Ovary (tissue), 9 donors: ENCODE data around the gene SAMD10. TPM values are rescaled to one million over a fixed set of nuclear protein-coding genes. Genes with fewer than 3 reads are reported as not detected.

Source experiments
- DNase-seq, 5 donors: peaks; one replicate each; pipeline ENCODE4 v3.0.0-alpha.2; 2019 to 2020
- H3K27ac ChIP-seq, 2 donors: fragments of 200-600 bp; one replicate each; pipeline versions ENCODE4 v1.5.1 to v1.8.0; 2019 to 2022
- H3K27me3 ChIP-seq: fragments of 200-600 bp; one replicate; pipeline ENCODE4 v1.8.0; 2022
- H3K36me3 ChIP-seq: fragments of 200-600 bp; sonication (generic); one replicate; pipeline ENCODE4 v1.5.1; 2019
- H3K4me1 ChIP-seq: one replicate; pipeline ENCODE4 v1.8.1; 2013; ENCODE audit warnings: mild to moderate bottlenecking, moderate library complexity; ENCODE audit not compliant: insufficient read depth
- H3K4me3 ChIP-seq: fragments of 200-600 bp; sonication (generic); one replicate; pipeline ENCODE4 v1.5.1; 2017
- H3K9me3 ChIP-seq, 2 donors: fragments of 200-600 bp in 1 of 2; sonication (generic) in 1 of 2; one replicate each; pipeline versions ENCODE4 v1.5.1 to v1.8.1; 2013 to 2019; ENCODE audit warnings: mild to moderate bottlenecking in 1 of 2, moderate library complexity in 1 of 2
- EP300 ChIP-seq: sonication (generic); formaldehyde crosslinking; IDR thresholded peaks from one replicate; pipeline ENCODE4 v1.6.1; 2017; ENCODE audit warnings: antibody characterized with exemption
- POLR2A ChIP-seq: fragments of 450-650 bp; IDR thresholded peaks from one replicate; pipeline ENCODE4 v1.6.1; 2017; ENCODE audit warnings: antibody characterized with exemption, mild to moderate bottlenecking, moderate library complexity
- WGBS, 3 donors: extraction: QIAGEN DNeasy Blood & Tissue Kit in 1 of 3; methylation state at CpG; one replicate each; pipeline versions ENCODE4 v1.1.5 to v1.1.7; 2013 to 2017; 5-methylcytosine and 5-hydroxymethylcytosine counted together
- intact Hi-C, 4 donors: fragments of 100-400 bp; cut with DNase I; formaldehyde crosslinking; loops; one replicate each; pipeline versions ENCODE4 v1.11.0 to v1.15.1; 2022 to 2023
- microRNA counts: library from miRNA; unstranded; fragments of <30 nt; microRNA quantifications from one replicate; lab custom pipeline; 2016
- microRNA-seq, 3 donors: library from miRNA; unstranded; fragments of <30 nt; microRNA quantifications; one replicate each; pipeline versions ENCODE4 to v1.2.0, GENCODE V29; 2019 to 2020
- polyA plus RNA-seq, 2 donors: library from polyadenylated mRNA; stranded (reverse); fragments of 200-250 nt in 1 of 2; fragments of 350-450 nt in 1 of 2; fragmentation: Illumina TruSeq in 1 of 2; extraction: RNeasy Lipid Tissue Mini Kit (QIAGEN cat#74804) in 1 of 2; gene quantifications; one replicate each; pipeline ENCODE4 v1.2.3, GENCODE V29; 2013 to 2014
- small RNA-seq: library from RNA; depleted of rRNA; stranded (forward); fragments of <200 nt; gene quantifications from one replicate; pipeline ENCODE3, GENCODE V24; 2016
- total RNA-seq, 7 donors: library from RNA; depleted of rRNA in 2 of 7; stranded (reverse); fragments of >200 nt in 2 of 7; fragmentation: NEBNext Ultra II Directional in 3 of 7; extraction: Animal tissue kit (Norgen Biotek cat#: 25700) in 3 of 7; gene quantifications; one replicate each; pipeline versions ENCODE4 v1.1.0 to v1.2.4, GENCODE V29; 2016 to 2023
- TF ChIP-seq, protein P1 (sequence below), 3 donors: fragments of 450-650 bp in 2 of 3; fragments of 200-600 bp in 1 of 3; IDR thresholded peaks; one replicate each; pipeline versions ENCODE4 v1.5.1 to v1.8.0; 2016 to 2022; ENCODE audit warnings: antibody characterized with exemption in 3 of 3, mild to moderate bottlenecking in 1 of 3
- donor health status: DM: no; HTN: no; CAD: no; lungs with moderate emphysema.
- donor health status: DM: no; HTN: no; CAD: no.
- donor health status: Bipolar disorder and iron deficiency.
- donor health status: DM: yes; HTN: yes; CAD: no.
- donor health status: DM: no; HTN: no; CAD: no.
- donor health status: DM: yes; HTN: yes; CAD: no.

The SAMD10 gene
- total and polyA plus RNA-seq, 9 donors, result 0.20 to 3.1 (median 0.50) TPM

DNA sequence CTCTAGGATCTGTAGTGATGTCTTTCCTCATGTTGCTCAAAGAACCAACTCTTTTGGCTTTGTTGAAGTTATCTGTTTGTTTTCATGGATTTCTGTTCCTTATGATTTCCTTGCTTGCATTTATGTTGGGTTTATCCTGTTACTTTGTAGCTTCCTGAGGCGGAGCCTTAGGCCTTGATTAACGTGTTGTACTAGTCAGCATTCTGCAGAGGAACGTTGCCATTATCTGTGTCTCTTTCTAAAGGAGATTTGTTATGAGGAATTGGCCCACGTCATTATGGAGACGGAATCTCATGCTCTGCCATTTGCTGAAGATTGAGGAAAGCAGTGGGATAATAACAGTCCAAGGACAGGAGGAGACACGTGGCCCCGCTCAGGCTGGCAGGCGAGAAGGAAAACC, 53.1 kb downstream of the SAMD10 start:
- Histone ChIP-seq H3K9me3 (no peaks in the 10 kb centered on the region), H3K4me3 (no peak overlapping the region), H3K4me1 (peaks cover 2% of the 10 kb centered on the region), H3K27ac (peak overlapping the region in 1 of 2 donors; percentile 37), H3K36me3 (no peaks in the 10 kb centered on the region), H3K27me3 (no peaks in the 10 kb centered on the region)
- no peak for DNase-seq
- intact Hi-C loops, result no loop called here
- 32 to 62% (median 51%) methylated on average over 8 of the region's 8 CpGs for WGBS, 3 donors
- TF ChIP-seq, protein P1, sequence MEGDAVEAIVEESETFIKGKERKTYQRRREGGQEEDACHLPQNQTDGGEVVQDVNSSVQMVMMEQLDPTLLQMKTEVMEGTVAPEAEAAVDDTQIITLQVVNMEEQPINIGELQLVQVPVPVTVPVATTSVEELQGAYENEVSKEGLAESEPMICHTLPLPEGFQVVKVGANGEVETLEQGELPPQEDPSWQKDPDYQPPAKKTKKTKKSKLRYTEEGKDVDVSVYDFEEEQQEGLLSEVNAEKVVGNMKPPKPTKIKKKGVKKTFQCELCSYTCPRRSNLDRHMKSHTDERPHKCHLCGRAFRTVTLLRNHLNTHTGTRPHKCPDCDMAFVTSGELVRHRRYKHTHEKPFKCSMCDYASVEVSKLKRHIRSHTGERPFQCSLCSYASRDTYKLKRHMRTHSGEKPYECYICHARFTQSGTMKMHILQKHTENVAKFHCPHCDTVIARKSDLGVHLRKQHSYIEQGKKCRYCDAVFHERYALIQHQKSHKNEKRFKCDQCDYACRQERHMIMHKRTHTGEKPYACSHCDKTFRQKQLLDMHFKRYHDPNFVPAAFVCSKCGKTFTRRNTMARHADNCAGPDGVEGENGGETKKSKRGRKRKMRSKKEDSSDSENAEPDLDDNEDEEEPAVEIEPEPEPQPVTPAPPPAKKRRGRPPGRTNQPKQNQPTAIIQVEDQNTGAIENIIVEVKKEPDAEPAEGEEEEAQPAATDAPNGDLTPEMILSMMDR (IDR thresholded peaks at IDR 0.05), result no peak
- TF ChIP-seq EP300 (no peak), POLR2A (no peak)

DNA sequence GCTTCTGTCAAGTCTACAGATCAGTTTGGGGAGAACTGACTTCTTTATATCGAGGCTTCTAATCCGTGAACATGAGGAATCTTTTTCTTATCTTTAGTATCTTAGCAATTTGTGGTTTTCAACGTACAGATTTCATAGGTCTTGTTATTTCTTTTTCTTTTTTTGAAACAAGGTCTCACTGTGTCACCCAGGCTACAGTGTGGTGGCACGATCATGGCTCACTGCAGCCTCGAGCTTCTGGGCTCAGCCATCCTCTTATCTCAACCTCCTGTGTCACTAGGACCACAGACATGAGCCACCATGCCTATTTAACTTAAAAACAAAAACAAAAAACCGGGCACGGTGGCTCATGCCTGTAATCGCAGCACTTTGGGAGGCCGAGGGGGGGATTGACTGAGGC, 55.2 kb downstream of the SAMD10 start:
- TF ChIP-seq POLR2A (no peak), EP300 (no peak)
- TF ChIP-seq, protein P1 (IDR thresholded peaks at IDR 0.05), result no peak
- intact Hi-C loops, result no loop called here
- peaks cover 2% of the 10 kb centered on the region for H3K4me1 ChIP-seq

More for the DNA sequence above, 55.2 kb downstream of the SAMD10 start:
- Histone ChIP-seq H3K27ac (no peak overlapping the region), H3K27me3 (no peaks in the 10 kb centered on the region), H3K4me3 (no peak overlapping the region), H3K9me3 (no peaks in the 10 kb centered on the region), H3K36me3 (no peaks in the 10 kb centered on the region)
- WGBS, 3 donors, result 68 to 82% (median 73%) methylated on average over 9 of the region's 9 CpGs
- no peak for DNase-seq

MicroRNA genes within 50 kb of the gene (microRNA counts, 767-probe panel; counts per million panel counts)
- microRNA hsa-miR-1914-5p (lab: Ali Mortazavi, UCI) (530 counts per million, percentile 78 among the panel's probes with 10 or more counts), microRNA hsa-miR-647 (lab: Ali Mortazavi, UCI) (530 counts per million, percentile 78 among the panel's probes with 10 or more counts)

Small RNAs within 50 kb of the gene (microRNA-seq; reads per million reads assigned to microRNA genes)
- gene MIR1914 (0 reads per million in 3 donors), gene MIR647 (0 reads per million in 3 donors)

Small RNAs within 50 kb of the gene (small RNA-seq; reads per million reads assigned to genes)
- gene MIR647, result not detected

Other genes starting within 250 kb of the SAMD10 start
- 10 to 100 TPM in 4 of 7 donors, 1 to 10 TPM in 3; 7.5 to 21.6 (median 13.7) TPM for gene LIME1, start 243.0 kb downstream of the SAMD10 start, total RNA-seq
- gene LIME1, start 243.0 kb downstream of the SAMD10 start, polyA plus RNA-seq, result 10 to 100 TPM in 1 of 2 donors, under 1 TPM in 1; 0.15 to 15.6 TPM
- 100 to 1,000 TPM in 5 of 7 donors, 10 to 100 TPM in 2; 20.6 to 199 (median 104) TPM for gene SLC2A4RG, start 239.9 kb downstream of the SAMD10 start, total RNA-seq
- 10 to 100 TPM in 1 of 2 donors, 1 to 10 TPM in 1; 2.2 to 66.7 TPM for gene SLC2A4RG, start 239.9 kb downstream of the SAMD10 start, polyA plus RNA-seq
- 10 to 100 TPM; 11.4 to 55.1 (median 35.2) TPM for gene ZBTB46, start 148.4 kb downstream of the SAMD10 start, total RNA-seq
- 10 to 100 TPM in 1 of 2 donors, 1 to 10 TPM in 1; 4.1 to 12.2 TPM for gene ZBTB46, start 148.4 kb downstream of the SAMD10 start, polyA plus RNA-seq
- gene ABHD16B, start 118.1 kb downstream of the SAMD10 start, total RNA-seq, result not detected
- gene ABHD16B, start 118.1 kb downstream of the SAMD10 start, polyA plus RNA-seq, result under 1 TPM in 1 of 2 donors, not detected in 1; 0.57 TPM
- gene TPD52L2, start 114.4 kb downstream of the SAMD10 start, total RNA-seq, result 10 to 100 TPM; 51.5 to 78.0 (median 68.8) TPM
- 10 to 100 TPM; 73.3 to 78.9 TPM for gene TPD52L2, start 114.4 kb downstream of the SAMD10 start, polyA plus RNA-seq
- 10 to 100 TPM; 12.4 to 32.8 (median 26.5) TPM for gene DNAJC5, start 84.5 kb downstream of the SAMD10 start, total RNA-seq
- 10 to 100 TPM; 11.1 to 12.3 TPM for gene DNAJC5, start 84.5 kb downstream of the SAMD10 start, polyA plus RNA-seq
- 10 to 100 TPM; 32.0 to 58.6 (median 47.0) TPM for gene UCKL1, start 23.2 kb downstream of the SAMD10 start, total RNA-seq
- gene UCKL1, start 23.2 kb downstream of the SAMD10 start, polyA plus RNA-seq, result 10 to 100 TPM in 1 of 2 donors, 1 to 10 TPM in 1; 6.6 to 54.4 TPM
- 10 to 100 TPM in 5 of 7 donors, 1 to 10 TPM in 2; 6.3 to 24.7 (median 22.3) TPM for gene ZNF512B, start 9.7 kb downstream of the SAMD10 start, total RNA-seq
- 10 to 100 TPM in 1 of 2 donors, 1 to 10 TPM in 1; 2.5 to 14.0 TPM for gene ZNF512B, start 9.7 kb downstream of the SAMD10 start, polyA plus RNA-seq
- 10 to 100 TPM; 46.5 to 84.9 (median 73.4) TPM for gene PRPF6, start 1.5 kb upstream of the SAMD10 start, total RNA-seq
- 10 to 100 TPM; 60.0 to 61.6 TPM for gene PRPF6, start 1.5 kb upstream of the SAMD10 start, polyA plus RNA-seq
- gene C20orf204, start 56.5 kb upstream of the SAMD10 start, total RNA-seq, result 1 to 10 TPM in 6 of 7 donors, under 1 TPM in 1; 0.60 to 2.8 (median 1.8) TPM
- gene C20orf204, start 56.5 kb upstream of the SAMD10 start, polyA plus RNA-seq, result under 1 TPM; 0.20 to 0.61 TPM
- 10 to 100 TPM in 5 of 7 donors, 1 to 10 TPM in 2; 2.0 to 63.8 (median 13.1) TPM for gene SOX18, start 70.0 kb upstream of the SAMD10 start, total RNA-seq
- 10 to 100 TPM in 1 of 2 donors, 1 to 10 TPM in 1; 2.7 to 12.0 TPM for gene SOX18, start 70.0 kb upstream of the SAMD10 start, polyA plus RNA-seq
- 10 to 100 TPM; 41.0 to 93.5 (median 71.9) TPM for gene TCEA2, start 83.6 kb upstream of the SAMD10 start, total RNA-seq
- gene TCEA2, start 83.6 kb upstream of the SAMD10 start, polyA plus RNA-seq, result 10 to 100 TPM; 20.0 to 78.4 TPM
- 1 to 10 TPM; 3.3 to 7.6 (median 4.6) TPM for gene RGS19, start 99.9 kb upstream of the SAMD10 start, total RNA-seq
- 1 to 10 TPM; 2.1 to 4.5 TPM for gene RGS19, start 99.9 kb upstream of the SAMD10 start, polyA plus RNA-seq
- gene OPRL1, start 100.4 kb upstream of the SAMD10 start, total RNA-seq, result under 1 TPM; 0.12 to 0.80 (median 0.43) TPM
- gene OPRL1, start 100.4 kb upstream of the SAMD10 start, polyA plus RNA-seq, result under 1 TPM; 0.25 to 0.62 TPM
- gene LKAAEAR1, start 104.8 kb upstream of the SAMD10 start, total RNA-seq, result 10 to 100 TPM in 1 of 7 donors, not detected in 6; 10.5 TPM
- not detected for gene LKAAEAR1, start 104.8 kb upstream of the SAMD10 start, polyA plus RNA-seq
- not detected for gene NPBWR2, start 127.9 kb upstream of the SAMD10 start, total RNA-seq
- gene NPBWR2, start 127.9 kb upstream of the SAMD10 start, polyA plus RNA-seq, result not detected
- under 1 TPM; 0.05 to 0.25 (median 0.15) TPM for gene MYT1, start 184.8 kb upstream of the SAMD10 start, total RNA-seq
- under 1 TPM in 1 of 2 donors, not detected in 1; 0.07 TPM for gene MYT1, start 184.8 kb upstream of the SAMD10 start, polyA plus RNA-seq